ENCODE data around the gene RALGDS.
"Not testable (repeated sequence)": the region's sequence is repeated elsewhere in the genome, so short reads cannot be mapped to it uniquely, and the experiment has no call there.

The RALGDS gene

DNA sequence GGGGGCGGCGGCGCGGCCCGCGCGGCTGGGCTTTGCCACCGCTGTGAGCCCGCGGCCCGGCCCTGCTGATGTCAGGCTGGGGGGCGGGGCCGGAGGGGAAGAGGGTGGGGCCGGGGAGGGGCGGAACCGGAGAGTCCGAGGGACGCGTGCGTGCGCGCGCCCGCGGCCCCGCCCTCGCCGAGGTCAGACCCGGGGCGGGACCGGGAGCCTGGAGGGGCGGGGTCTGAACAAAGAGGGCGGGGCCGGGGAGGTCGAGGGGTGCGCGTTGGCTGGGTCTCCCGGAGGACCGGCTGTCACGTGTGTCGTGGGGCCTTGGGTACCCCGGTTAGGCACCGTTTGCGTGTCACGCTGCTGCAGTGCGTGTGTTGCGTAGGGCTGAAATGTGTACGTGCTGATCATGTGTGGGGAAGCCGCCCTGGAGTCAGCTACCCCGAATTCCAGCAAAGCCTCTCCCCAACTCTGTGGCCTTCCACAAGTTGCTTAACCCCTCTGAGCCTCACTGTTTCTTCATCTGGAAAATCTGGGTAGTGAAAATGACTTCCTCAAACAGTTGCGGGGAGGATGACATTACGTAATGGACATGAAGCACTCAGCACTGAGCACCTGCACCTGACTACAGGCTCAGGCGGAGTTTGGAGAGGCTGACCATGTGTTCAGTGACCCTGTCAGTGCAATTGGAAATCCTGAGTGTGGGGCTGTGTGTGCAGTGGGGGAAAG is at the start of gene RALGDS:
Gene RALGDS (minus strand): TSS at position 43 of the 717 bp plus-strand sequence. CDS start 86 bp downstream, outside the sequence.
- peak; percentile 95 for DNase-seq (ENCODE audit: low spot score)

DNA sequence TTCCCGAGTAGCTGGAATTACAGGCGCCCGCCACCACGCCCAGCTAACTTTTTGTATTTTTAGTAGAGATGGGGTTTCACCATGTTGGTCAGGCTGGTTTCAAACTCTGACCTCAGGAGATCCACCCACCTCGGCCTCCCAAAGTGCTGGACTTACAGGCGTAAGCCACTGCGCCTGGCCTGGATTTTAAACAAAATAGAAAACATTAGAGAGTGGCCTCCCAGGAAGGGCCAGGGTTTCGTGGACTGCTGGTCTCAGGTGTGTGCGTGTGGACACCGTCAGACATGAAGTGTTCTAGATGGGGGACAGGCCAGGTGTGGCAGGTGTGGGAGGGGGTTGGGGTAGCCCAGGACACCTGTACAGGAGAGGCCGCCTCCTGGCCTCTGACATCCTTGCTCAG is 49.7 kb upstream of the RALGDS start:
- DNase-seq (ENCODE audit: low spot score) = no peak

DNA sequence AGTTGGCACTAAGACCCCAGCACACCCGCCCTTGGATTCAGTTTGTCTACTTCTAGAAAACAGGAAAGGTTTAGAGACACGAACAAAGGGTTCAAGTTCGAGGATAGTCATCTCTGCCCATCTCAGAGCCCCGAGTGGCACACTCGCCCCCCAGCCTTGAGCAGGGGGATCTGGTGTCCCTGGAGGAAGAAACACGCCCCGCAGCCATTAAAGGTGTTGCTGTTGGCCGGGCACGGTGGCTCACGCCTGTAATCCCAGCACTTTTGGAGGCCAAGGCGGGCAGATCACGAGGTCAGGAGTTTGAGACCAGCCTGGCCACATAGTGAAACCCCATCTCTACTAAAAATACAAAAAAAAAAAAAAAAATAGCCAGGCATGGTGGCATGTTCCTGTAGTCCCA is 48.6 kb upstream of the RALGDS start:
- DNase-seq (ENCODE audit: low spot score) = not testable (repeated sequence)

DNA sequence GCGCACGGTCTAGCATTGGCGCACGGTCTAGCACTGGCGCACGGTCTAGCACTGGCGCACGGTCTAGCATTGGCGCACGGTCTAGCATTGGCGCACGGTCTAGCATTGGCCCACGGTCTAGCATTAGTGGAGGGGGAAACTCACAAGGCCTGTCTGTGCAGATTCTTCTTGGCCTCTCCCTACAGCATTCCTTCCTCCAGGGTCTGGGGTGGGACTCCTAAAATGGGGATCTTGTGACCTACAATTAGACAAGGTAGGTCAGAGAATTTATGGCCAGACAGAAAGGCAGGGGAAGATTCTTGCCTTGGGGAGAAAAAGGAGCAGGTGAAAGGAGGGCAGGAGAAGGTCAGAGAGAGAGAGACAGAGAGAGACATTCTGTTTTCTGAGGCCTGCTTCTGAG is 48.1 kb upstream of the RALGDS start:
- no peak for DNase-seq (ENCODE audit: low spot score)

DNA sequence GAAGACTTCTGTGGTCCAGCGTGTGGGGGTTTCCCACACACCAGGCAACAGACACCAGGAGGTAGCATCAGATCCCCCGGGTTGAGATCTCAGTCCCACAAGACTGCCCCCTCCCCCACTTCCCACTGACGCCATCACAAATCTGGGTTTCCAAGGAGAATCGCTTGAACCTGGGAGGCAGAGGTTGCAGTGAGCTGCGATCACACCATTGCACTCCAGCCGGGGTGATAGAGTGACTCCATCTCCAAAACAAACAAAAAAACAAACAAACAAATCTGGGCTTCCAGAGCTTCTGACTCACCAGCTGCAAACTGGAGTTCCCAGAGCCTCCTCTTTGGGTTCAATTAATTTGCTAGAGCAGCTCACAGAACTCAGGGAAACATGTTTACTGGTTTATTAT is 47.4 kb upstream of the RALGDS start:
- no peak for DNase-seq (ENCODE audit: low spot score)

DNA sequence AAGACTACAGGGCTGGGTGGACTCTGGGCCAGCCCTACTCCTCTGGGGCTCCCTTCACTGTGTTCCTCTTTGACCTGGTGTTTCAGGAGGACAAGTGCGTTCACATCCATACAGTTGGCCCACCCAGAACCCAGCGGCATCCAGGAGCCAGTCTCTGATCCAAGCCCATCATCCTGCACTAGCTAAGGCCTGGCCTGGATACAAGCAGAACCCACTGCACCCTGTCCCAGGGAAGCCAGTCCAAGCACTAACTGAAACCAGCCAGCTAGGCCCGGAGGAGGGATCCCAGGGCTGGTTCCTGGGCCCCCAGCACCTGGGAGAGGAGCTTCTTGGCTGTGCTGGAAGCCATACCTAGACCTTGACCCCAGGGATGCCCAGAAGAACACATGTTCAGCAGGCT is 46.7 kb upstream of the RALGDS start:
- no peak for DNase-seq (ENCODE audit: low spot score)

DNA sequence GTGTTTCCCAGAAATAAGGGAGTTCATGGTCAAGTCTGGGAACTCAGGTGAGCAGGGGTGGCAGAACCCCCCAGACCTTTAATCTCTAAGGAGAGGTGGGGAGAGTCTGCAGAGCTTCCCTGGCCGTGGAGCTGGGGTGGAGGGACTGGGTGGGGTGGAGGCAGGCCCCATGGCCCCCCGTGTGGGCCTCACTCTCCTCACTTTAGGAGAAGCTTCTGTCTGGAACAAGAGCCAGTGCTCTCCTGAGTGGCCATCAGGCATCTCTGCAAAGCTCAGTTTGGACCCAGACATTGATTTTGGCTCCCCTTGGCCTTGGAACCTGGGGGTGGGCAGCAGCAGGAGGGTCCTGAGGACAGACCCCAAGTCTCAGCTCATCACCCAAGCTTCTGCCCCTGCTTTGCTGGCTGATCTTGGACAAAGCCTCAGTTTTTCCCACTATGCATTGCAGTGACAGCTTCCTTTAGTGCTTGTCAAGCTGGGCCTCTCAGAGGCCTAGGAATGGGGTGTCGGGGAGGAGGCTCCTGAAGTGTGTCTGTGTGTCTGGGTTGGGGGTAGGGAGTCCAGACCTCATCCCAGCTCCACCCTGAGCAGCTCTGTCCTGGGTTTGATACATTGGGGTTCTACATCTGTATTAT is 46.2 kb upstream of the RALGDS start:
- no peak for DNase-seq (ENCODE audit: low spot score)

DNA sequence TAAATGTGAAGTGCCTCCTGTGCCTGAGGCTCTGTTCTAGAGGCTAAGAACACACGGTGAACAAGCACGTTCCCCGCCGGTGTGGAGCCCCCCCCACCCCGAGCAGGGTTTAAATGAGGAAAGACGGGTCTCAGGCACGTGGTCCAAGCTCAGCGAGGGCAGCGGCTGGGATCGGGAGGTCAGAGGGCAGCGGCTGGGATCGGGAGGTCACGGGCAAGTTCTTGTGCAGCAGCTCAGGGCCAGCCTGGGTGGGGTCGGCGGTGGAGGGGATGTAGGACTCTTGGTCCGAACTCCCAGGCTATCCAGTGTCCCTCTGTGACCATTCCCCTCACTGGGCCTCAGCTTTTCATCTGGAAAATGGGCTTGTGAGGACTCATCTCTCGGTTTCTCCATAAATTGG is 45.4 kb upstream of the RALGDS start:
- no peak for DNase-seq (ENCODE audit: low spot score)

DNA sequence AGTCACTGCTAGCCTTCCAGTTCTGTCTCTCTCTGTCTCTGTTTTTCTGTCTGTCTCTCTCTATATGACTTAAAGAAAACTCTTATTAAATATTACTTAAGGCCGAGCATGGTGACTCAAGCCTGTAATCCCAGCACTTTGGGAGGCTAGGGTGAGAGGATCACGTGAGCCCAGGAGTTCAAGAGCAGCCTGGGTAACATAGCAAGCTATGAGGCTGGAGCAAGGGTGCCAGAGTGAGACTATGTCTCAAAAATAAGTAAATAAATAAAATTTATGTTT is 44.4 kb upstream of the RALGDS start:
- DNase-seq (ENCODE audit: low spot score) = no peak

DNA sequence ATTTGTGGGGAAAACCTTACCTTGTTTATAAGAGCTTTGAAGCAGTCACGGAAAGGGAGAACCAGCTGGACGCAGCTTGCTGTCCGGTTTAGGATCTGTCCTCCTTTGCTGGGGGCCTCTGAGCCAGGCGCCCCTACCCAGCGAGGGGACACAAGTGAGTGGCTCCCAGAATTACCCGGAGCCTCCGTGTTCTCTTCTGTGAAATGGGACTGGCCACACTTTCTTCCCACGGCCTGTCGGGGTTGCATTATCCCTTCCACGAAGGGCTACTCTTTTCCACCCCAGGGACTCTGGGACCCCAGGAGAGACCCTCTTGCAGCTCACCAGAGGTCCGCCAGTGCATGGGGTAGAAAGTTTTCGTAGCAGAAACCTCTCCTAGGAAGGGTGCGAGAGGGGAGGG is 43.2 kb upstream of the RALGDS start:
- no peak for DNase-seq (ENCODE audit: low spot score)

DNA sequence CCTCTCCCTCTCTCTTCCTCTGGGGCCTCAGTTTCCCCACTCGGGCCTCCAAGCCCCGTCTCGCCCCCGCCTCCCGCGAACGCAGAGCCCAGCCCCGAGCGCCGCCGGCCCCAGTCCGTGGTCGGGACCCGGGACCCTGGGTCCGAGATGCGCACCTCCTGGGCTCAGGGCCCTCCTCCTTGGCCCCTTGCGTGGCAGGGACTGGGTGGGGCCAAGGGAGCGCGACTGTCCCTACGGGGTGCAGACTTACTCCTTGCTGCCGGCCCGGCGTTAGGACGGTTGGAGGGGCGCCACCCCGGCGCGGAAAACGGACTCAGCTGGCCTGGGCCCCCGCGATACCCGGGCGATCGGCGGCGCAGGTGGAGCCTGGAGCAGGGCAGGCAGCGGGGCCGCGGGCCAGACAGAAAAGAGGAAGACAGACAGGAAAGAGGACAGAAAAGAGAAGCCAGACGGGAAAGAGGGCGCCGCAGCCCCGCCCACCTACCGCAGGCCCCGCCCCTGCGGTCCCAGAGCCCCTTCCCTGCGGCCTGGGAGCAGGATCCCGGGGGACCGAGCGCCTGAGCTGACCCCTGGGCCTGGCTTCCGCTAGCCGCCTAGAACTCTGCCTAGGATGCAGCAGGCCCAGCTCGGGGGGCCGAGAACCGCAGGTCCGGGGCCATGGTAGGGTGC is 42.6 kb upstream of the RALGDS start, which contains the start of gene GBGT1:
Gene GBGT1 (minus strand): TSS at position 411 of the 669 bp plus-strand sequence. CDS start 1,502 bp downstream, outside the sequence.
- peak; percentile 59 for DNase-seq (ENCODE audit: low spot score)

DNA sequence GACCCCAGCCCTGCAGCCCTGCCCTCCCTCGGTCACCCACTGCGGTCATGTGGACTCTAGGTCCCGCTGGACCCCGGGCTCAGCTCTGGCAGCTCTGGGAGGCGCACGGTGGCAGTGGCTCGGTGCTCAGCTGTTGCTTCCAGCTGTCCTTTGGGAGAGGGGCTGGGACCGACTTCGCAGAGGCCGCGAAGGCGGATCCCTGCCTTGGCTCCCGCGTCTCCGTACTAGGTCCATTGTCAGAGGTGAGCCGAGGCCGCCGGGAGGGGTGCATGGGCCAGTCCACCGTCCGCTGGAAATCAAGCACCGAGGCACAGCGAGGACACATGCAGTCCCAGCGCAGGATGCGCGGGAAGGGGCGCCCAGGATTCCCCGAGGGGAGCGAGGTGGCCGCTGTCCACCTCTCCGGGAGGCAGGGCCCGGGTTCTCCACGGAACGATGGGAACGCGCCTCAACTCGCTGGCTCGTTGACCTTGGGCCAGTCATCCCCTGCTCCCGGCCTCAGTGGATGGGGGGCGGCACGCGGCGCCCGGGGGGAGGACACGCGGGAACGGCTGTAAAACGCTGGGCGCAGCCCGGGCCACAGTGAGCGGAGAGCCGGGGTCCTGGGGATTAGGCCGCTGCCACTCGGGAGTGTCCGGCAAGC is 41.9 kb upstream of the RALGDS start:
- no peak for DNase-seq (ENCODE audit: low spot score)

DNA sequence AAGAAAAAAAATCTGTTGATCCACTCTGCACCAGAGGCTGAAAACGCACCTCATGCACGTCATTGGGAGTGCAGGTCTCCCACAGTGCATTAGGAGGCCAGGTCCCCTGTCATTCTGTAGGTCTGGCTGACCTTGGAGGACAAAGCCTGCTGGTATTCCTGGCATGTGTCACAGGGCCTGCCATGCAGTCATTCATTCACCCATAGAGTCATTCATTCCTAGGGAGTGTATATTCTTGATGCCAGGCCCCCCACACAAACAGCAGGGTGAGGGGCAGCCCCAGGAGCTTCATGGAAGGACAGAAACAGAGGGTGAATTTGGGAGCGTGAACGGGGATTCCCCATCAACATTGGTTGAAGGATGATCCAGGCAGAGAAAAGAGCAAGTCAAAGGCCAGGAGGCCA is 40.5 kb upstream of the RALGDS start:
- DNase-seq (ENCODE audit: low spot score) = no peak

DNA sequence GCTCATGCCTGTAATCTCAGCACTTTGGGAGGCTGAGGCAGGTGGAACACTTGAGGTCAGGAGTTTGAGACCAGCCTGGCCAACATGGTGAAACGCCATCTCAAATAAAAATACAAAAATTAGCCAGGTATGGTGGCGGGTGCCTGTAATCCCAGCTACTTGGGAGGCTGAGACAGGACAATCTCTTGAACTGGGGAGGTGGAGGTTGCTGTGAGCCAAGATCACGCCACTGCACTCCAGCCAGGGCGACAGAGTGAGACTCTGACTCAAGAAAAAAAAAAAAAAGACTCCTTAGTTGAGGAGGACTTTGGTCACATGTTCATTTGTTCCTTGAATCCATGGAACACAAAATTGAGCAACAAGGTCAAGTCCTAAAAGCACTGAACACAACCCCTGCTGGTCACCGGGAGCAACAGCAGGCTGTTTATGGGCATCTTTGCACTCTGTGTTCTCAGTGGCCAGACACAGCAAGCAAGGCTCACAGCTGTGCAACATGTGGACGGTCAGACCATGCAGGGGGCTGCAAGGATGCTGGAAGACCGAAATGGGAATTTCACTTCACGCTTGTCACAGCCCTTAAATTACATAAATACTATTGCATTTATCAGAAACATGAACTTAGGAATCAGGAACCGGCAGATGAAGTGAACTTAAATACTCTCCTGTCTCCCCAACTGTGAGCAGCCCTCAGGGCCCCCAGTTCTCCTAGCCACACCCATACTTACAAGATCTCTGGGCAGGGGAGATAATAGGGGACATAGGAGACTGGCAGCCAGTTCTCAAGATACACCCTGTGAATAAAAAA is 39.9 kb upstream of the RALGDS start:
- peak; percentile 74 for DNase-seq (ENCODE audit: low spot score)

DNA sequence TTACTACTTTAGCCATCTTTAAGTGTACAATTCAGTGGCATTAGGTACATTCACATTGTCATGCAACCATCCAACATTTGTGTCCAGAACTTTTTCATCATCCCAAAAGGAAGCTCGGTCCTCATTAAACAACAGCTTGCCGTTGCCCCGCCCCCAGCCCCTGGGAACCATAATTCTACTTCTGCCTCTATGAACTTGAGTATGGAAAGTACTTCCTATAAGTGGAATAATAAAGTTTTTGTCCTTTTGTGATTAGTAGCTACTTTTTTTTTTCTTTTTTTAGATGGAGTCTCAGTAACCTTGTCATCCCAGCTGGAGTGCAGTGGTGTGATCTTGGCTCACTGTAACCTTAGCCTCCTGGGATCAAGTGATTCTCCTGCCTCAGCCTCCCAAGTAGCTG is 37.7 kb upstream of the RALGDS start:
- no peak for DNase-seq (ENCODE audit: low spot score)

DNA sequence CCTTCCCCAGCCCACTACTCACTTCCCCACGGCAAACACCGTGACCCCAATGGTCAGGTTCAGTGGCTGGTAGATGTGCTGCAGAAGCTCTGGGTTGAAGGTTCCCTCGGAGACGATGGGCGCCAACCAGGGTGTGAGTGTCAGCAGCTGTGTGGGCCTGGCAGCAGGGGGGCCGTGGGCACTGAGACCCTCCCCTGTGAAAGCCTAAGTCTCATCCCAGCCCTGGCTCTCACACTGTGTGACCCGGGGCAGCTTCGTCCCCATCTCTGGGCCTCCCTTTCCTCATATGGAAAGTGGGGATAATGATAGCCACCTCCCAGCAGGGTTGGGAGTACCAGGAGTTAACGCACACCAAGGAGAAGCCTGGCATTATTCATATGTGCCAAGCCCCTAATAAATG is 34.1 kb upstream of the RALGDS start:
- DNase-seq (ENCODE audit: low spot score) = no peak

DNA sequence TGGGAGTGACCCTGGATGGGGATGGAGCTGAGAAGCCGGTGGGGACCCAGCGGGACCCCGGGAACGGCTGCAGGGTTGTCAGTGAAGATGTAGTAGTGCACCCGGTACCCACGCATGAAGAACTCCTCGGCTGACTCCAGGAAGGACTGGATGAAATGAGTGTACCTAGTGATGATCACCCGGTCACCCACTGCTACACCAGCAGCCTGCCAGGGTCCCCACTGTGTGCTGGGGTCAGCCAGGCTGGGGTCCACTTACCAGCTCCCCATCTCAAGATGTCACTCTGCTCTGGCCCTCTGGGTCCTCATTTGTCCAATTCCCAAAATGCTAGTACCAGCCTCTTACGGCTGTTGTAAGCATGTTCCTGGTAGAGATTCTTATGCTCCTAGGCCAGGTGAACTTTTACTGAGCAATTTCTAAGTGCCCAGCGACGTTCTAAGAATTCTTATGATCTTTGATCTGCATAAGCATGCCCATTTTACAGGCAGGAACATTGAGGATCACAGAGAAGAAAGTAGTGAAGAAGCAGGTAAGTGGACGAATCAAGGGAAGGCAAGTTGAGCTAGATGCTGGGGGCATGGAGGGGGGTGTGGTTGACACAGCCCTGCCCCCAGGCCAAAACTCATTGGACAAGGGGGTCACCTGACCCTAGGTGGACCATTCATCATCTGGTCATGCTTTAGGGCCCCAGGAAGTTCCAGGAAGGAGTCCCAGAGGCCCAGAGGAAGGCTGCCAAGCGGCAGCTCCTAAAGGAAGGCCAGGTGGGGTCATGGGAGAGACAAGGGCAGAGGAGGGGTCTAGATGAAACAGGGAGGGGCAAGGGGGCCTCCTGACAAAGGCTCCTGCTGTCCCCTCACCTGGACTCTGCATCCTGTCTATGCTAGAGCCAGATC is 33.3 kb upstream of the RALGDS start:
- no peak for DNase-seq (ENCODE audit: low spot score)

DNA sequence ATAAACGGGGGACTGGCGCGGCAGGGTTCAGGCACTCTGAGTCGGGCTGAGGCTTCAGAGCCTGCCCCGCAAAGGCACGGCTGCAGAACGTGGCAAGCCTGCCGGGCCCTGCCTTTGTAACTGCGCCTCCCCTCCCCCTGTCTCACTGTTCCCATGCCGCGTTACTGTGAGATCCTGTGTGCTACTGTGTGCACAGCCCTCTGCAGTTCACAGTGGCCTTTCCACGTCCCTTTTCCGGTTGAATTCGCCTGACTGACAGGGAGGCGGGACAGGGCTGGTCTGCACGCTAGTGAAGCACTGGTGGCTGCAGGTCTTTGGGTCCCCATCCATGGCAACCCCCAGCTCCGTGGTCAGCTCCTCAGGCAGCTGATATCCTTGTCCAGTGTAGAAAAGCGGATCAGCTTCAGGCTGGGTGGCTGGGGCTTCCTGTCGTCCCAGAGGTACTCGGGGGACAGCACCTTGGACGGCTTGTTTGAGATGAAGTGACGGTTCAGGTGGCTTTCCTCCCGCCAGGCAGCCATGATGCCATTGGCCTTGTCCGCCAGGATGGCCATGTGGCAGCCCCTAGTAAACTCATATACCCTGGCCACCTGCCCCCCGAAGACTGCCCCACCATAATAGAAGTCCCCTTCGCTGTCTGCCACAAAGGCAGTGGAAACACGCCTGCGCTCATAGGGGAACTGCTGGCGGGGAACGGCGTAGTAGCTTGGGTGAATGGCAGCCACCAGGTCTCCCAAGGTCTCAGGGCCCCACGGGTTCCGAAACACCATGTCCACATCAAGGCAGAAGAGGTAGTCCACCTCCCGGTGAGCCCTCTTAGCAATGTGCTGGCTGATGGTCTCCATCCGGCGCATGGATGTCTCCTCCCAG is 32.4 kb upstream of the RALGDS start:
- DNase-seq (ENCODE audit: low spot score) = no peak

DNA sequence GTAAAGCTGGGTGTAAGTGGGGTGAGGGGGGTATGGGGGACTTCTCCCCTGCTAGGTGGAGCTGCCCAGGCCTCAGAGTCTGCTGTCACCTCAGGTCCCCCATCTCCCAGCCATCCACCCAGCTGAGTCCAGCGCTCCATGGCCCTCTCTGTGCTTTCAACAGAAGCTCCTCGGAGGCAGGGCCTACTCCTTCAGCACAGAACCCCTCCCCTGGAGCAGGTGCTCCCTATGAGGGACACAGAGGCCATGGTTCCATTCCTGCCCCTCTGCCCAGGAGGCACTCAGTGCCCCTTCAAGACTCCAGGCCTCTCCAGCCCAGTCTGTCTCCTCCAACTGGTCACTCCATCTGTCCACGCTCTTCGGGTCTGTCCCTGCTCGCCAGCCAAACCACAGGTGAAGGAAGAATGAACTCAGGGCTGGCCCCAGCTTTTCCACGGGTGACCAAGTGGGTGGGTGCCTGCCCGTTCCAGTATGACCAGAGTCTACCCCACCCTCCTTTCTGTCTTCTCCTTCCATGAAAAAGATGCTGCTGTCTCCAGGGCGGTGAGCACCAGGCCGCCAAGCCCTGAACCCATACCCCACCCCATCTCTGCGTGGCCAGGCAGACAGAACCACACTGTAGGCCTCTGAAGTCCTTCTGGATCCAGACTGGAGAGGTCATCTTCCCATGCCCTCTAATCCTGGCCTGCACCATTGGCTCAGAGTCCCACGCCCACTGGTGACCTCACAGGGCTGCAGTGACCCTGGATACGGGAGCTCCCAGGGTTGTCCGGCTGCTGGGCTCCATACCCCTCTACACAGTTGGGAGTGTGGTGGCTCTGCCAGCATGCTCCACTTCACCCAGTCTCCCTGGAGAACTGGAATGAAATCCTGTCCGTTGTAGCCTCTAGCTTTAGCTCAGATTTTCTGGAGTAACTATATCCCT is 30.8 kb upstream of the RALGDS start:
- DNase-seq (ENCODE audit: low spot score) = no peak

All from NAMALWA (cell line).